Esophagus (tissue), 2 donors: Measurements from ENCODE around the gene ADCYAP1R1. TPM values are rescaled to one million over a fixed set of nuclear protein-coding genes. Genes with fewer than 3 reads are reported as not detected.

Experiments used
- H3K27ac ChIP-seq, 2 donors: one replicate each; pipeline ENCODE4 v1.5.1; 2013; ENCODE audit warnings: low read depth in 2 of 2, mild to moderate bottlenecking in 2 of 2, inconsistent platforms in 1 of 2, low read length in 1 of 2, moderate library complexity in 1 of 2
- H3K27me3 ChIP-seq, 2 donors: one replicate each; pipeline ENCODE4 v1.6.1; 2013; ENCODE audit warnings: low read length in 2 of 2, control low read depth in 1 of 2, mild to moderate bottlenecking in 1 of 2; ENCODE audit not compliant: insufficient read depth in 2 of 2, control insufficient read depth in 1 of 2
- H3K36me3 ChIP-seq, 2 donors: one replicate each; pipeline ENCODE4 v1.6.1; 2013; ENCODE audit warnings: low read length in 1 of 2; ENCODE audit not compliant: control insufficient read depth in 2 of 2, insufficient read depth in 2 of 2
- H3K4me1 ChIP-seq, 2 donors: one replicate each; pipeline ENCODE4 v1.6.1; 2013; ENCODE audit warnings: low read length in 1 of 2; ENCODE audit not compliant: control insufficient read depth in 2 of 2, insufficient read depth in 2 of 2
- H3K4me3 ChIP-seq, 2 donors: one replicate each; pipeline ENCODE4 v1.5.1; 2013; ENCODE audit warnings: low read length in 2 of 2, mild to moderate bottlenecking in 2 of 2, low read depth in 1 of 2, moderate library complexity in 1 of 2
- H3K9me3 ChIP-seq, 2 donors: one replicate each; pipeline ENCODE4 v1.6.1; 2013; ENCODE audit warnings: mild to moderate bottlenecking in 2 of 2, low read depth in 1 of 2, low read length in 1 of 2, moderate library complexity in 1 of 2; ENCODE audit not compliant: control insufficient read depth in 2 of 2, insufficient read depth in 1 of 2
- WGBS, 2 donors: extraction: QIAGEN DNeasy Blood & Tissue Kit; methylation state at CpG; one replicate each; pipeline ENCODE4 v1.1.7; 2013; 5-methylcytosine and 5-hydroxymethylcytosine counted together
- polyA plus RNA-seq, 2 donors: library from polyadenylated mRNA; stranded (reverse); fragments of 200-250 nt; gene quantifications; one replicate each; pipeline ENCODE4 v1.2.3, GENCODE V29; 2013
- donor health status: healthy with polysubstance abuse.
- donor health status: Bipolar disorder and iron deficiency.

Gene ADCYAP1R1
- polyA plus RNA-seq, 2 donors: 0.11 to 0.12 TPM

- WGBS, 2 donors: 66% methylated on average over 2 of the region's 2 CpGs
- no peaks in the 10 kb centered on the region for H3K36me3 ChIP-seq
- H3K9me3 ChIP-seq: no peaks in the 10 kb centered on the region
- no peak overlapping the region for H3K27ac ChIP-seq
- H3K4me3 ChIP-seq: no peak overlapping the region
- no peaks in the 10 kb centered on the region for H3K27me3 ChIP-seq
- H3K4me1 ChIP-seq: no peaks in the 10 kb centered on the region
Measured at GRCh38 chr7:31100445-31100844, 48.3 kb downstream of the ADCYAP1R1 start.

GRCh38 chr7:31100871-31101270 lies 48.8 kb downstream of the ADCYAP1R1 start:
- no peak overlapping the region for H3K27ac ChIP-seq
- no peaks in the 10 kb centered on the region for H3K4me1 ChIP-seq
- H3K36me3 ChIP-seq: no peaks in the 10 kb centered on the region
- H3K4me3 ChIP-seq: no peak overlapping the region
- whole genome bisulfite sequencing, 2 donors: 80 to 84% methylated on average over 3 of the region's 3 CpGs
- no peaks in the 10 kb centered on the region for H3K9me3 ChIP-seq
- H3K27me3 ChIP-seq: no peaks in the 10 kb centered on the region

GRCh38 chr7:31101544-31101943 lies 49.4 kb downstream of the ADCYAP1R1 start:
- H3K9me3 ChIP-seq: no peaks in the 10 kb centered on the region
- no peaks in the 10 kb centered on the region for H3K36me3 ChIP-seq
- no peaks in the 10 kb centered on the region for H3K27me3 ChIP-seq
- H3K4me3 ChIP-seq: no peak overlapping the region
- no peaks in the 10 kb centered on the region for H3K4me1 ChIP-seq
- H3K27ac ChIP-seq: no peak overlapping the region
- WGBS, 2 donors: 86 to 87% methylated on average over 5 of the region's 5 CpGs

GRCh38 chr7:31102151-31102972 lies 50.3 kb downstream of the ADCYAP1R1 start:
- no peak overlapping the region for H3K4me3 ChIP-seq
- no peaks in the 10 kb centered on the region for H3K36me3 ChIP-seq
- H3K27me3 ChIP-seq: no peaks in the 10 kb centered on the region
- no peaks in the 10 kb centered on the region for H3K9me3 ChIP-seq
- no peaks in the 10 kb centered on the region for H3K4me1 ChIP-seq
- 73 to 78% methylated on average over 11 to 12 of the region's 12 CpGs for WGBS, 2 donors
- no peak overlapping the region for H3K27ac ChIP-seq

GRCh38 chr7:31102973-31103850 lies 51.1 kb downstream of the ADCYAP1R1 start:
- Histone ChIP-seq H3K36me3 (no peaks in the 10 kb centered on the region), H3K4me3 (no peak overlapping the region), H3K27ac (no peak overlapping the region), H3K4me1 (no peaks in the 10 kb centered on the region), H3K27me3 (no peaks in the 10 kb centered on the region), H3K9me3 (no peaks in the 10 kb centered on the region)
- WGBS, 2 donors: 53 to 59% methylated on average over 9 of the region's 9 CpGs

GRCh38 chr7:31104361-31105255 lies 52.5 kb downstream of the ADCYAP1R1 start:
- no peaks in the 10 kb centered on the region for H3K27me3 ChIP-seq
- no peaks in the 10 kb centered on the region for H3K36me3 ChIP-seq
- no peak overlapping the region for H3K4me3 ChIP-seq
- H3K27ac ChIP-seq: no peak overlapping the region
- no peaks in the 10 kb centered on the region for H3K4me1 ChIP-seq
- no peaks in the 10 kb centered on the region for H3K9me3 ChIP-seq
- WGBS, 2 donors: 68 to 69% methylated on average over 8 of the region's 8 CpGs

- no peaks in the 10 kb centered on the region for H3K9me3 ChIP-seq
- 86% methylated on average over 7 of the region's 7 CpGs for WGBS, 2 donors
- no peak overlapping the region for H3K27ac ChIP-seq
- H3K4me3 ChIP-seq: no peak overlapping the region
- no peaks in the 10 kb centered on the region for H3K27me3 ChIP-seq
- H3K36me3 ChIP-seq: no peaks in the 10 kb centered on the region
- H3K4me1 ChIP-seq: no peaks in the 10 kb centered on the region
Measured at GRCh38 chr7:31105256-31105950, 53.3 kb downstream of the ADCYAP1R1 start.

GRCh38 chr7:31106303-31107105 lies 54.4 kb downstream of the ADCYAP1R1 start:
- no peak overlapping the region for H3K27ac ChIP-seq
- no peaks in the 10 kb centered on the region for H3K4me1 ChIP-seq
- H3K9me3 ChIP-seq: no peaks in the 10 kb centered on the region
- no peaks in the 10 kb centered on the region for H3K36me3 ChIP-seq
- no peak overlapping the region for H3K4me3 ChIP-seq
- 87 to 90% methylated on average over 13 of the region's 13 CpGs for WGBS, 2 donors
- H3K27me3 ChIP-seq: no peaks in the 10 kb centered on the region
